ENCODE data around the gene SHISA9. TPM values are rescaled to one million over a fixed set of nuclear protein-coding genes. Genes with fewer than 3 reads are reported as not detected.
A peak's percentile ranks its signal among the peaks of the same experiment; 100 is the strongest.
"Not testable (repeated sequence)": the region's sequence is repeated elsewhere in the genome, so short reads cannot be mapped to it uniquely, and the experiment has no call there.

The SHISA9 gene
- total RNA-seq (ENCODE audit: low replicate concordance): 5.3 and 6.3 TPM in 2 replicates
- long read RNA-seq: 0 reads

DNA sequence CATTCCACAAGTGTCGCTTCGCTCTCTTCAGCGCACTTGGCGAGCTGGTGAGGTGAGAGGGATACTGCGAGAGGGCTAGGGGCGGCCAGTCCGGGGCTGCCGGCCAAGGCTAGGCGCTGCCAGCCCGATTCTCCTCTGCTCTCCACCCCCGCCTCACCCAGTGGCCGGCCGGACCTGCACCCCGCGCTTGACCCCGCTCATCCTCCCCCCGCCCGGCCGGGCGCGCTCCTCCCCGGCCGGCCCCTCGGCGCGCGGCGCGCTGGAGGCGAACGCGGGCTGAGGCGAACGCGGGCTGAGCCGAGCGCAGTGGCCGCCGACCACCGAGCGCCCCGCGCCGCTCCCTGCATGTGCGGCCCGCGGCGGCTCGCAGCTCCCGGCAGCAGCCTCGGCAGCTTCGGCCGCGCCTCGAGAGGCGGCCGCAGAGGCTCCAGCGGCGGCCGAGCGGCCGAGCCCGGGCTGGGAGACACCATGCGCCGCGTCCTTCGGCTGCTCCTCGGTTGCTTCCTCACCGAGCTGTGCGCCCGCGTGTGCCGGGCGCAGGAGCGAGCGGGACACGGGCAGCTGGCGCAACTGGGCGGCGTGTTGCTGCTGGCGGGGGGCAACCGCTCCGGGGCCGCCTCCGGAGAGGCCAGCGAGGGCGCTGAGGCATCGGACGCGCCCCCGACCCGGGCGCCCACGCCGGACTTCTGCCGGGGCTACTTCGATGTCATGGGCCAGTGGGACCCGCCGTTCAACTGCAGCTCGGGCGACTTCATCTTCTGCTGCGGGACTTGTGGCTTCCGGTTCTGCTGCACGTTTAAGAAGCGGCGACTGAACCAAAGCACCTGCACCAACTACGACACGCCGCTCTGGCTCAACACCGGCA lies at the start of gene SHISA9:
Gene SHISA9 (plus strand): TSS at position 2 of the 865 bp plus-strand sequence.
- no peaks in the 10 kb centered on the region for H3K9me3 Mint-ChIP-seq
- DNase-seq (ENCODE audit: extremely low spot score, unreplicated experiment): no peak
- TF ChIP-seq, protein P1, sequence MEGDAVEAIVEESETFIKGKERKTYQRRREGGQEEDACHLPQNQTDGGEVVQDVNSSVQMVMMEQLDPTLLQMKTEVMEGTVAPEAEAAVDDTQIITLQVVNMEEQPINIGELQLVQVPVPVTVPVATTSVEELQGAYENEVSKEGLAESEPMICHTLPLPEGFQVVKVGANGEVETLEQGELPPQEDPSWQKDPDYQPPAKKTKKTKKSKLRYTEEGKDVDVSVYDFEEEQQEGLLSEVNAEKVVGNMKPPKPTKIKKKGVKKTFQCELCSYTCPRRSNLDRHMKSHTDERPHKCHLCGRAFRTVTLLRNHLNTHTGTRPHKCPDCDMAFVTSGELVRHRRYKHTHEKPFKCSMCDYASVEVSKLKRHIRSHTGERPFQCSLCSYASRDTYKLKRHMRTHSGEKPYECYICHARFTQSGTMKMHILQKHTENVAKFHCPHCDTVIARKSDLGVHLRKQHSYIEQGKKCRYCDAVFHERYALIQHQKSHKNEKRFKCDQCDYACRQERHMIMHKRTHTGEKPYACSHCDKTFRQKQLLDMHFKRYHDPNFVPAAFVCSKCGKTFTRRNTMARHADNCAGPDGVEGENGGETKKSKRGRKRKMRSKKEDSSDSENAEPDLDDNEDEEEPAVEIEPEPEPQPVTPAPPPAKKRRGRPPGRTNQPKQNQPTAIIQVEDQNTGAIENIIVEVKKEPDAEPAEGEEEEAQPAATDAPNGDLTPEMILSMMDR (conservative IDR thresholded peaks at IDR 0.05): no peak
- H3K36me3 Mint-ChIP-seq: no peaks in the 10 kb centered on the region
- peak within 1 kb of the TSS; percentile 89 for H3K4me3 Mint-ChIP-seq
- H3K27ac Mint-ChIP-seq: peak within 1 kb of the TSS; percentile 51
- no peaks in the 10 kb centered on the region for H3K4me1 Mint-ChIP-seq (ENCODE audit: unreplicated experiment)
- H3K27me3 Mint-ChIP-seq: peaks cover 82% of the 10 kb centered on the region

DNA sequence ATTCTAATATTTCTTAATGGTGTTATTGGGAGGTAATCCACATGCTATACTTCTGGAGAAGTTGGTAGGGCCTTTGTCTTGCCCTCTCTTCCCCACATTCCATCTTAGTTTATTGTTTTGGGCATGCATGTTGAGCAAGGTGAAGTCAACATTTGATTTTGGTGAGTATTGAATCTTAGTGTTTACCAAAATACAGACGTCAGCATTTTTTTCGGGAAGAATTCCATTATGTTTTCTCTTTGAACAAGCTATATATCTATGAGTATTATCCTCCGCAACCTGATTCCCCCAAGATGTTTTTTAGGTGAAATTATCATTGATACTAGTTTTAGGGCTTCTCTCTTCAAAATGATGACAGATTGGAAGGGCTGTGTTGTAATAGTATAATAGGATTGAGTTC lies 47.4 kb upstream of the SHISA9 start:
- Mint-ChIP-seq H3K9me3 (no peaks in the 10 kb centered on the region), H3K4me1 (ENCODE audit: unreplicated experiment) (no peaks in the 10 kb centered on the region), H3K4me3 (no peak overlapping the region), H3K36me3 (no peaks in the 10 kb centered on the region), H3K27ac (no peak overlapping the region), H3K27me3 (peaks cover 5% of the 10 kb centered on the region)
- DNase-seq (ENCODE audit: extremely low spot score, unreplicated experiment): no peak
- TF ChIP-seq, protein P1 (conservative IDR thresholded peaks at IDR 0.05): no peak

- DNase-seq (ENCODE audit: extremely low spot score, unreplicated experiment); H3K4me1 Mint-ChIP-seq (ENCODE audit: unreplicated experiment); H3K9me3 Mint-ChIP-seq; H3K36me3 Mint-ChIP-seq; H3K27me3 Mint-ChIP-seq; H3K27ac Mint-ChIP-seq; H3K4me3 Mint-ChIP-seq: not testable (repeated sequence)
Measured at GRCh38 chr16:12857435-12857834, 44.0 kb upstream of the SHISA9 start.

DNA sequence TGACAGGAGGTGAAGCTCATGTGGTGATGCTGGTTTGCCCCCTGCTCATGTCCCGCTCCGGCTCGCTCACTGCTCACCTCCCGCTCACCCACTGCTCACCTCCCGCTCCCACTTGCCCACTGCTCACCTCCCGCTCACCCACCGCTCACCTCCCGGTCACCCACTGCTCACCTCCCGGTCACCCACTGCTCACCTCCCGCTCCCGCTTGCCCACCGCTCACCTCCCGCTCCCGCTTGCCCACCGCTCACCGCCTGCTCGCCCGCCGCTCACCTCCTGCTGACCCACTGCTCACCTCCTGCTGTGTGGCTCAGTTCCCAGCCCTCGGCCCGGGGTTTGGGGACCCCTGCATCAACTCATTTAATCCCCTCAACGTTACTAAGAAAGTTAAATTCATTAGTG lies 39.1 kb upstream of the SHISA9 start:
- Mint-ChIP-seq H3K27ac (no peak overlapping the region), H3K36me3 (no peaks in the 10 kb centered on the region), H3K4me3 (no peak overlapping the region), H3K27me3 (peaks cover 3% of the 10 kb centered on the region), H3K4me1 (ENCODE audit: unreplicated experiment) (no peaks in the 10 kb centered on the region), H3K9me3 (no peaks in the 10 kb centered on the region)
- TF ChIP-seq, protein P1 (conservative IDR thresholded peaks at IDR 0.05): no peak
- no peak for DNase-seq (ENCODE audit: extremely low spot score, unreplicated experiment)

DNA sequence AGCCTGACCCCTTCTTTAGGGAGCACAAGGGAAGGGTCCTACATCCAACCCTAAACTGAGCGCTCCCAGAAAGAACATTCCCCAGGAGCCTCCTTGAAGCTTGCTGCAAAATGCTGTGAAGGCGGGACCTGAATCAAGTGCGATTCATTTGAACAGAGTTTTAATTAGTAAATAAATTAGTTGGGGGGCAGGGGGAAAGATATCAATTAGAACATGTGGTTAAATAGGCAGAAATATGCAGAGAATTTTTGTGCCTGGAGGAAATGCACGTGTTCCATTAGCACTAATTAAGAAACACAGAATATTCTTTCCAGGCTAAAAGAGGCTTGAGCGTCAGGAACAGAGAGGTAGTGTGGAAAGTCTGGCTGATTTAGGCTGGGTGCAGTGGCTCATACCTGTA lies 38.5 kb upstream of the SHISA9 start:
- Mint-ChIP-seq H3K36me3 (no peaks in the 10 kb centered on the region), H3K4me3 (no peak overlapping the region), H3K9me3 (no peaks in the 10 kb centered on the region), H3K4me1 (ENCODE audit: unreplicated experiment) (no peaks in the 10 kb centered on the region), H3K27me3 (peaks cover 3% of the 10 kb centered on the region), H3K27ac (no peak overlapping the region)
- TF ChIP-seq, protein P1 (conservative IDR thresholded peaks at IDR 0.05): no peak
- DNase-seq (ENCODE audit: extremely low spot score, unreplicated experiment): no peak

GRCh38 chr16:12866981-12867551 lies 34.3 kb upstream of the SHISA9 start:
- DNase-seq (ENCODE audit: extremely low spot score, unreplicated experiment): no peak
- peaks cover 4% of the 10 kb centered on the region for H3K9me3 Mint-ChIP-seq
- no peaks in the 10 kb centered on the region for H3K4me1 Mint-ChIP-seq (ENCODE audit: unreplicated experiment)
- no peak overlapping the region for H3K4me3 Mint-ChIP-seq
- H3K27ac Mint-ChIP-seq: no peak overlapping the region
- no peaks in the 10 kb centered on the region for H3K36me3 Mint-ChIP-seq
- peaks cover 18% of the 10 kb centered on the region for H3K27me3 Mint-ChIP-seq
- TF ChIP-seq, protein P1 (conservative IDR thresholded peaks at IDR 0.05): no peak

Measured in type B pancreatic cell (in vitro differentiated cells).